Cardiac muscle cell (in vitro differentiated cells and primary cell): Measurements from ENCODE around the gene PSMA6. TPM values are rescaled to one million over a fixed set of nuclear protein-coding genes. Genes with fewer than 3 reads are reported as not detected.

Experiments used
- DNase-seq, 2 donors: peaks; one replicate each; pipeline versions ENCODE4 v3.0.0 to v3.0.0-alpha.2; 2010 to 2017; ENCODE audit warnings: low read depth in 1 of 2, low spot score in 1 of 2
- H3K27ac ChIP-seq: fragments of 200-600 bp; sonication (generic); 2 replicates; pipeline ENCODE4 v1.5.1; 2016
- H3K27me3 ChIP-seq: fragments of 200-600 bp; sonication (generic); 2 replicates; pipeline ENCODE4 v1.6.0; 2016; ENCODE audit warnings: control low read depth
- H3K36me3 ChIP-seq: fragments of 200-600 bp; sonication (generic); 2 replicates; pipeline ENCODE4 v1.5.1; 2016; ENCODE audit warnings: control low read depth
- H3K4me1 ChIP-seq: fragments of 200-600 bp; sonication (generic); 2 replicates; pipeline ENCODE4 v1.8.1; 2017; ENCODE audit warnings: low read depth, mild to moderate bottlenecking, mixed run types
- H3K4me3 ChIP-seq: fragments of 200-600 bp; sonication (generic); 2 replicates; pipeline ENCODE4 v1.5.1; 2016; ENCODE audit warnings: mild to moderate bottlenecking
- H3K9me3 ChIP-seq: fragments of 200-600 bp; sonication (generic); 2 replicates; pipeline ENCODE4 v1.5.1; 2017; ENCODE audit warnings: low read depth, mild to moderate bottlenecking, control low read depth
- CTCF ChIP-seq: IDR thresholded peaks from 2 replicates; pipeline ENCODE4 v1.5.1; 2012; ENCODE audit warnings: low read depth, mild to moderate bottlenecking, low read length
- polyA plus RNA-seq: library from polyadenylated mRNA; unstranded; fragments of >200 nt; fragmentation: Nextera tagmentation; extraction: Ambion mirVana; gene quantifications from 2 replicates; pipeline ENCODE4 v1.2.1, GENCODE V29; 2016
- total RNA-seq: library from RNA; depleted of rRNA; stranded (reverse); fragments of >200 nt; gene quantifications from 2 replicates; pipeline ENCODE4 v1.2.3, GENCODE V29; 2016

Gene PSMA6
- total and polyA plus RNA-seq, 2 experiments from 2014 or later, result 143 to 352 TPM

DNA sequence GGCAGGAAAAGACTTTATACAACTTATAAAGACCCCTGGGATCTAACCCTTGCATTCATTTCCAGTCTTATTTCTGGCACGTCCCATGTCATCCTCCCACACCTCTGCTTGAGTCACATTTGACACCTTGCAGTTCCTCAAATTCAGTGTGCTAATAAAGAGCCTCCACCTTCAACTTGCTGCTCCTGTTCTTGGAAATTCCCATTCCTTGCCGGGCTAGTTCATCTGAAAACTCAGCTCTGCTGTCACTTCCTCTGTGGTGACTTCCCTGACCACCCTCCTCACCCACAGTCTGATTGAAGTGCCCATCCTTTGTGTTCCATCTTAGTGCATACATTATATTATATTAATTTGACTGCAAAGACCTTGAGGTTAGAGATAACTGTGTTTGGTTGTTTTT, 37.4 kb upstream of the PSMA6 start:
- peaks cover 4% of the 10 kb centered on the region for H3K4me1 ChIP-seq
- no peak overlapping the region for H3K27ac ChIP-seq
- no peak for TF ChIP-seq CTCF
- H3K27me3 ChIP-seq, result no peaks in the 10 kb centered on the region
- no peaks in the 10 kb centered on the region for H3K9me3 ChIP-seq
- no peaks in the 10 kb centered on the region for H3K36me3 ChIP-seq
- DNase-seq, result no peak
- no peak overlapping the region for H3K4me3 ChIP-seq

- no peak for TF ChIP-seq CTCF
- Histone ChIP-seq H3K36me3 (no peaks in the 10 kb centered on the region), H3K27ac (no peak overlapping the region), H3K4me3 (no peak overlapping the region), H3K9me3 (no peaks in the 10 kb centered on the region), H3K4me1 (no peaks in the 10 kb centered on the region), H3K27me3 (no peaks in the 10 kb centered on the region)
- DNase-seq, result no peak
Measured at GRCh38 chr14:35255711-35256110, 36.5 kb upstream of the PSMA6 start.

DNA sequence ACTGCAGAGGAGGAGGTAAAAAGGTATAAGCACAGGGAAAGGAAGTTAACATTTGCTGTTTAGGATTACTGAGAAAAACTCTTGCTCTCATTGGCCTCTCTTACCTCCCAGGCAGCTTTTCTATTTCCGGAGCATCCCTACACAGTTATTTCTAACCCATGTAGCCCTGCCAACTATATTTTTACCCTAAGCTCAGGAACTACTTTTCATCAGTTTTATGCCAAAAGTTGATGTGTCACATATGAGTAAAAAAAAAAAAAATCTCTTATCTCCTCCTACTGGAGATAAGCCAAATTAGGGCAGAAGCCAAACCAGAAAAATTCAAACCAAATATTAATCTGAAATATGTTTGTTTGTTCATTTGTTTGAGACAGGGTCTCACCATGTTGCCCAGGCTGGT, 34.4 kb upstream of the PSMA6 start:
- DNase-seq, result peak in 1 of 2 donors; percentile 78
- no peaks in the 10 kb centered on the region for H3K9me3 ChIP-seq
- no peak overlapping the region for H3K27ac ChIP-seq
- no peak overlapping the region for H3K4me3 ChIP-seq
- H3K27me3 ChIP-seq, result no peaks in the 10 kb centered on the region
- no peaks in the 10 kb centered on the region for H3K36me3 ChIP-seq
- no peak for TF ChIP-seq CTCF
- H3K4me1 ChIP-seq, result no peaks in the 10 kb centered on the region

GRCh38 chr14:35258420-35258819, 33.8 kb upstream of the PSMA6 start:
- no peak for TF ChIP-seq CTCF
- DNase-seq, result peak in 1 of 2 donors; percentile 43
- H3K36me3 ChIP-seq, result no peaks in the 10 kb centered on the region

DNA sequence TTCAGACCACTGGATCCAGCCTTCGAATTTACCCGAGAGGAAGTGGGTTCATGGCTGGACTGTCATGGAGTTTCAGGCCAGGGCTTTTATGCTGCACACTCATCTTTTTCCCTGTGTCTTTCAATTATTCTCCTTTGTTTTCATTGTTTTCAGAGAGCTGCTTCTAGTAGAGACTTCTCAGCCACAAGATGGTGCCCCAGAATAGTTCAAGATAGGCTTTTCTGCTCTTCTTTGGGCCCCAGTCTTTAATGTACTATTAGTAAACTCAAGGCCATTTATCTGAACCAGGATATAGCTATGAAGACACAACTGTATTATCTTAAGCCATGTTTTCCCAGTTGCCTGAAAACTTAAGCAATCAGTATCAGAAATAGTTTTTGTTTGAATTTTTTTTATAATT, 30.4 kb upstream of the PSMA6 start:
- DNase-seq, result peak in 1 of 2 donors; percentile 39
- Histone ChIP-seq H3K4me3 (no peak overlapping the region), H3K27ac (no peak overlapping the region), H3K9me3 (no peaks in the 10 kb centered on the region), H3K4me1 (no peaks in the 10 kb centered on the region), H3K27me3 (no peaks in the 10 kb centered on the region), H3K36me3 (no peaks in the 10 kb centered on the region)
- no peak for TF ChIP-seq CTCF

More at GRCh38 chr14:35258420-35258819, 33.8 kb upstream of the PSMA6 start:
- no peaks in the 10 kb centered on the region for H3K27me3 ChIP-seq
- H3K4me3 ChIP-seq, result no peak overlapping the region
- no peak overlapping the region for H3K27ac ChIP-seq
- no peaks in the 10 kb centered on the region for H3K9me3 ChIP-seq
- no peaks in the 10 kb centered on the region for H3K4me1 ChIP-seq

DNA sequence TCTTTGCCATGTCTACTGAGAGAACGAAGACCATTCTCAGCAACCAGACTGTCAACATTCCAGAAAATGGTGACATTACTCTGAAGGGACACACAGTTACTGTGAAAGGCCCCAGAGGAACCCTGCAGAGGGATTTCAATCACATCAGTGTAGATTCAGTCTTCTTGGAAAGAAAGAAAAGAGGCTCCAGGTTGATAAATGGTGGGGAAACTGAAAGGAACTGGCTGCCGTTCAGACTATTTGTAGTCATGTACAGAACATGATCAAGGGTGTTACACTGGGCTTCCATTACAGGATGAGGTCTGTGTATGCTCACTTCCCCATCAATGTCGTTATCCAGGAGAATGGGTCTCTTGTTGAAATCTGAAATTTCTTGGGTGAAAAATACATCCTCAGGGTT, 29.7 kb upstream of the PSMA6 start:
- no peak for TF ChIP-seq CTCF
- H3K27me3 ChIP-seq, result no peaks in the 10 kb centered on the region
- H3K27ac ChIP-seq, result no peak overlapping the region
- no peak overlapping the region for H3K4me3 ChIP-seq
- no peaks in the 10 kb centered on the region for H3K9me3 ChIP-seq
- H3K4me1 ChIP-seq, result no peaks in the 10 kb centered on the region
- H3K36me3 ChIP-seq, result no peaks in the 10 kb centered on the region
- DNase-seq, result no peak
